IMR-90 (cell line): ENCODE measurements around the gene LONP2. TPM values are rescaled to one million over a fixed set of nuclear protein-coding genes. Genes with fewer than 3 reads are reported as not detected.

ENCODE experiments used
- ATAC-seq: fragments of 200-7000 bp; cut with Tn5 transposase; 2 replicates; pipeline ENCODE4 v1.9.1; 2020; ENCODE audit warnings: low read depth, mild to moderate bottlenecking, moderate library complexity
- BruUV-seq: library from RNA; stranded (reverse); fragments of 400-500 nt; replicated peaks from 2 replicates; lab custom pipeline; 2021; lab: Mats Ljungman, UMichigan
- CTCF ChIA-PET: fragments of 300-600 bp; formaldehyde crosslinking; extraction: SDS; loops from one replicate; lab custom pipeline; 2021; ENCODE audit warnings: antibody characterized with exemption; lab: Yijun Ruan, JAX
- POLR2A ChIA-PET: fragments of 300-600 bp; sonication (Branson Sonifier 250); formaldehyde crosslinking; loops from one replicate; lab custom pipeline; 2022; ENCODE audit warnings: antibody characterized with exemption; ENCODE audit not compliant: unreplicated experiment; lab: Charles Lee
- DNase-seq: peaks from one replicate; pipeline ENCODE4 v3.0.0; 2013
- H2AFZ ChIP-seq: replicated peaks from 2 replicates; pipeline ENCODE3; 2013; ENCODE audit warnings: low read length, mild to moderate bottlenecking; ENCODE audit not compliant: poor library complexity
- H2AK5ac ChIP-seq: 2 replicates; pipeline ENCODE4 v1.6.1; 2013; ENCODE audit warnings: low read depth, low read length, inconsistent platforms
- H2AK9ac ChIP-seq: replicated peaks from 2 replicates; pipeline ENCODE3; 2013; ENCODE audit warnings: mild to moderate bottlenecking, low read depth, low read length, moderate library complexity; ENCODE audit not compliant: poor library complexity
- H2BK120ac ChIP-seq: 2 replicates; pipeline ENCODE4 v1.6.1; 2013; ENCODE audit warnings: low read depth, low read length, inconsistent platforms
- H2BK15ac ChIP-seq: 3 replicates; pipeline ENCODE4 v1.6.1; 2013; ENCODE audit warnings: low read depth, low read length, inconsistent platforms
- H2BK20ac ChIP-seq: 2 replicates; pipeline ENCODE4 v1.6.1; 2013; ENCODE audit warnings: low read depth, mild to moderate bottlenecking, inconsistent platforms, low read length, moderate library complexity
- H2BK5ac ChIP-seq: 2 replicates; pipeline ENCODE4 v1.6.1; 2013; ENCODE audit warnings: mild to moderate bottlenecking, low read depth, low read length, inconsistent platforms; ENCODE audit not compliant: poor library complexity, severe bottlenecking
- H3K14ac ChIP-seq: replicated peaks from 2 replicates; pipeline ENCODE4 v1.6.1; 2013; ENCODE audit warnings: low read depth, low read length, inconsistent platforms
- H3K18ac ChIP-seq: 2 replicates; pipeline ENCODE4 v1.6.1; 2013; ENCODE audit warnings: low read depth, low read length, control low read depth
- H3K23ac ChIP-seq: 2 replicates; pipeline ENCODE4 v1.6.1; 2013; ENCODE audit warnings: low read depth, low read length, inconsistent platforms
- H3K27ac ChIP-seq: 2 replicates; pipeline ENCODE4 v1.5.1; 2013; ENCODE audit warnings: mild to moderate bottlenecking, control low read depth, low read length; ENCODE audit not compliant: insufficient read depth
- H3K27me3 ChIP-seq: 2 replicates; pipeline ENCODE4 v1.6.1; 2013; ENCODE audit warnings: low read length; ENCODE audit not compliant: control insufficient read depth, insufficient read depth
- H3K36me3 ChIP-seq: 2 replicates; pipeline ENCODE4 v1.6.1; 2013; ENCODE audit warnings: low read length, mixed read lengths; ENCODE audit not compliant: control insufficient read depth, insufficient read depth
- H3K4ac ChIP-seq: 2 replicates; pipeline ENCODE4 v1.6.1; 2013; ENCODE audit warnings: low read depth, low read length, inconsistent platforms
- H3K4me1 ChIP-seq: 2 replicates; pipeline ENCODE4 v1.6.1; 2013; ENCODE audit warnings: low read length, mixed read lengths; ENCODE audit not compliant: control insufficient read depth, insufficient read depth
- H3K4me2 ChIP-seq: 2 replicates; pipeline ENCODE4 v1.6.1; 2013; ENCODE audit warnings: low read depth, mild to moderate bottlenecking, control low read depth, low read length, moderate library complexity
- H3K4me3 ChIP-seq: 2 replicates; pipeline ENCODE4 v1.5.1; 2013; ENCODE audit warnings: low read depth, mild to moderate bottlenecking, control low read depth, low read length, moderate library complexity; ENCODE audit not compliant: insufficient read depth
- H3K56ac ChIP-seq: 2 replicates; pipeline ENCODE4 v1.6.1; 2013; ENCODE audit warnings: low read length, inconsistent platforms; ENCODE audit not compliant: insufficient read depth; ENCODE audit errors: extremely low read depth
- H3K79me1 ChIP-seq, 2 experiments: 2 replicates each; pipeline ENCODE4 v1.6.1; 2013; ENCODE audit warnings: low read length in 2 of 2, inconsistent platforms in 1 of 2, low read depth in 1 of 2
- H3K9ac ChIP-seq: 2 replicates; pipeline ENCODE4 v1.6.1; 2013; ENCODE audit warnings: low read depth, low read length, control low read depth
- H3K9me1 ChIP-seq: 2 replicates; pipeline ENCODE4 v1.6.1; 2013; ENCODE audit warnings: low read length, inconsistent platforms; ENCODE audit not compliant: insufficient read depth
- H3K9me3 ChIP-seq: 2 replicates; pipeline ENCODE4 v1.6.1; 2013; ENCODE audit warnings: low read length; ENCODE audit not compliant: control insufficient read depth, insufficient read depth
- H4K20me1 ChIP-seq: 2 replicates; pipeline ENCODE4 v1.6.1; 2013; ENCODE audit warnings: low read length, inconsistent platforms; ENCODE audit not compliant: insufficient read depth
- H4K5ac ChIP-seq: 2 replicates; pipeline ENCODE4 v1.6.1; 2013; ENCODE audit warnings: mild to moderate bottlenecking, low read depth, low read length, control low read depth
- H4K8ac ChIP-seq, 2 experiments: 2 replicates each; pipeline ENCODE4 v1.6.1; 2013; ENCODE audit warnings: low read depth in 2 of 2, low read length in 2 of 2, control low read depth in 1 of 2, inconsistent platforms in 1 of 2
- H4K91ac ChIP-seq: 2 replicates; pipeline ENCODE4 v1.6.1; 2013; ENCODE audit warnings: low read depth, low read length, inconsistent platforms; ENCODE audit not compliant: insufficient read depth
- BHLHE40 ChIP-seq: fragments of 150-350 bp; IDR thresholded peaks from 2 replicates; pipeline ENCODE4 v1.6.1; 2016; ENCODE audit warnings: mild to moderate bottlenecking, low read depth, low read length
- CEBPB ChIP-seq: IDR thresholded peaks from 2 replicates; pipeline ENCODE4 v1.6.1; 2012; ENCODE audit warnings: low read depth, low read length, improper control_type of control experiment
- CHD1 ChIP-seq: IDR thresholded peaks from 2 replicates; pipeline ENCODE4 v1.6.1; 2012; ENCODE audit warnings: low read depth, low read length, improper control_type of control experiment
- CTCF ChIP-seq: conservative IDR thresholded peaks from 2 replicates; pipeline ENCODE4 v1.5.1; 2012; ENCODE audit warnings: mild to moderate bottlenecking, low read depth, low read length, improper control_type of control experiment
- ELK1 ChIP-seq: fragments of 150-350 bp; IDR thresholded peaks from 2 replicates; pipeline ENCODE4 v1.6.1; 2016; ENCODE audit warnings: low read depth, mild to moderate bottlenecking, low read length, moderate library complexity, borderline replicate concordance
- MAZ ChIP-seq: IDR thresholded peaks from 2 replicates; pipeline ENCODE4 v1.6.1; 2012; ENCODE audit warnings: low read depth, mild to moderate bottlenecking, low read length, improper control_type of control experiment, moderate library complexity, borderline replicate concordance
- MXI1 ChIP-seq: IDR thresholded peaks from 2 replicates; pipeline ENCODE4 v1.6.1; 2012; ENCODE audit warnings: low read depth, mild to moderate bottlenecking, low read length, moderate library complexity, borderline replicate concordance
- NFE2L2 ChIP-seq: fragments of 150-350 bp; IDR thresholded peaks from 2 replicates; pipeline ENCODE4 v1.6.1; 2016; ENCODE audit warnings: low read depth, mild to moderate bottlenecking, low read length
- POLR2A ChIP-seq: IDR thresholded peaks from 2 replicates; pipeline ENCODE4 v1.6.1; 2012; ENCODE audit warnings: mild to moderate bottlenecking, low read depth, low read length
- RAD21 ChIP-seq: IDR thresholded peaks from 2 replicates; pipeline ENCODE4 v1.6.1; 2012; ENCODE audit warnings: low read length, improper control_type of control experiment
- RCOR1 ChIP-seq: IDR thresholded peaks from 2 replicates; pipeline ENCODE4 v1.6.1; 2012; ENCODE audit warnings: mild to moderate bottlenecking, low read length, improper control_type of control experiment; ENCODE audit not compliant: insufficient replicate concordance
- RFX5 ChIP-seq: IDR thresholded peaks from 2 replicates; pipeline ENCODE4 v1.8.0; 2012; ENCODE audit warnings: low read depth, mild to moderate bottlenecking, low read length, moderate library complexity
- SMC3 ChIP-seq: fragments of 150-350 bp; IDR thresholded peaks from 2 replicates; pipeline ENCODE4 v1.6.1; 2016; ENCODE audit warnings: low read depth, mild to moderate bottlenecking, antibody characterized with exemption, low read length, moderate library complexity
- USF2 ChIP-seq: fragments of 150-350 bp; IDR thresholded peaks from 2 replicates; pipeline ENCODE4 v1.6.1; 2017; ENCODE audit warnings: mild to moderate bottlenecking, antibody characterized with exemption, low read length, low read depth
- WGBS, 2 experiments: methylation state at CpG; one replicate each; pipeline versions ENCODE4 v1.1.5 to v1.1.7; 2013; ENCODE audit warnings: missing lambda C conversion rate in 2 of 2; ENCODE audit not compliant: insufficient read length in 1 of 2; ENCODE audit errors: extremely low coverage in 2 of 2; 5-methylcytosine and 5-hydroxymethylcytosine counted together
- dilution Hi-C: fragments of 300-500 bp; cut with HindIII; formaldehyde crosslinking; loops from one replicate; pipeline ENCODE4 v1.14.3; 2018; ENCODE audit warnings: low sequenced_read_pairs; ENCODE audit not compliant: unreplicated experiment
- in situ Hi-C: fragments of 300-500 bp; cut with MboI; formaldehyde crosslinking; loops from 3 replicates; pipeline ENCODE4 v1.14.3; 2019; ENCODE audit warnings: low sequenced_read_pairs, inconsistent platforms, mixed read lengths
- intact Hi-C: fragments of 100-400 bp; cut with micrococcal nuclease; formaldehyde crosslinking; loops from 2 replicates; pipeline ENCODE4 v1.10.0; 2022
- polyA plus RNA-seq, 3 experiments: library from polyadenylated mRNA; depleted of rRNA; stranded (reverse); fragments of >200 nt; gene quantifications; 2 replicates each; pipeline ENCODE4 v1.2.3, GENCODE V29; 2012; ENCODE audit warnings: low replicate concordance in 1 of 3
- total RNA-seq: library from RNA; depleted of rRNA; stranded (reverse); fragments of >200 nt; gene quantifications from 2 replicates; pipeline ENCODE4 v1.2.3, GENCODE V29; 2012

Gene LONP2
- total and polyA plus RNA-seq, 2 of the 4 experiments (the other 2 are of a cell fraction), result 31.5 to 90.9 TPM

- no CpG with 5 or more reads among the region's 2 CpGs for WGBS, 2 experiments
- ATAC-seq, result no peak
- Histone ChIP-seq H3K9ac (no peak overlapping the region), H2BK120ac (no peak overlapping the region), H3K27ac (no peak overlapping the region), H4K8ac (no peak overlapping the region), H4K20me1 (peaks cover 38% of the 10 kb centered on the region), H2AK9ac (no peak overlapping the region), H3K4me2 (no peak overlapping the region), H2BK5ac (no peak overlapping the region), H2AFZ (no peak overlapping the region), H2AK5ac (no peak overlapping the region), H3K4me1 (0 out of 2 replicates have a peak, but pooled peaks cover 1% of the 10 kb centered on the region), H3K4me3 (no peak overlapping the region), H3K18ac (no peak overlapping the region), H2BK15ac (no peak overlapping the region), H3K27me3 (no peaks in the 10 kb centered on the region), H4K91ac (no peak overlapping the region), H3K9me1 (peaks cover 21% of the 10 kb centered on the region), H3K36me3 (peaks cover 17% of the 10 kb centered on the region), H3K9me3 (no peaks in the 10 kb centered on the region), H4K5ac (no peak overlapping the region), H3K14ac (no peak overlapping the region), H3K56ac (no peak overlapping the region), H3K79me1 (peaks cover 36 to 77% of the 10 kb centered on the region in 2 experiments), H3K4ac (no peak overlapping the region), H3K23ac (no peak overlapping the region), H2BK20ac (no peak overlapping the region)
- no peak for TF ChIP-seq CHD1
- TF ChIP-seq MXI1, result no peak
- TF ChIP-seq RAD21, result no peak
- no peak for TF ChIP-seq RFX5
- no peak for TF ChIP-seq BHLHE40
- no peak for TF ChIP-seq USF2
- TF ChIP-seq MAZ, result no peak
- TF ChIP-seq POLR2A, result no peak
- TF ChIP-seq NFE2L2, result no peak
- no peak for TF ChIP-seq CTCF
- no peak for TF ChIP-seq ELK1
- no peak for TF ChIP-seq RCOR1
- no peak for TF ChIP-seq CEBPB
- TF ChIP-seq SMC3, result no peak
- dilution Hi-C loops, result no loop called here
- intact Hi-C loops, result no loop called here
- no peak for DNase-seq
- CTCF ChIA-PET, result interaction anchor here (0.7 to 2.2 kb wide), 2 partner anchors 15 to 263 kb away, joined by 3 to 6 read pairs; no protein-coding TSS in a partner anchor
- in situ Hi-C loops, result no loop called here
- POLR2A ChIA-PET, result no interaction called here
- BruUV-seq, result no TSS peak
Measured at GRCh38 chr16:48359983-48360382, 115.9 kb downstream of the LONP2 start.
